ENCODE results near the gene TNK1.

Gene TNK1

DNA sequence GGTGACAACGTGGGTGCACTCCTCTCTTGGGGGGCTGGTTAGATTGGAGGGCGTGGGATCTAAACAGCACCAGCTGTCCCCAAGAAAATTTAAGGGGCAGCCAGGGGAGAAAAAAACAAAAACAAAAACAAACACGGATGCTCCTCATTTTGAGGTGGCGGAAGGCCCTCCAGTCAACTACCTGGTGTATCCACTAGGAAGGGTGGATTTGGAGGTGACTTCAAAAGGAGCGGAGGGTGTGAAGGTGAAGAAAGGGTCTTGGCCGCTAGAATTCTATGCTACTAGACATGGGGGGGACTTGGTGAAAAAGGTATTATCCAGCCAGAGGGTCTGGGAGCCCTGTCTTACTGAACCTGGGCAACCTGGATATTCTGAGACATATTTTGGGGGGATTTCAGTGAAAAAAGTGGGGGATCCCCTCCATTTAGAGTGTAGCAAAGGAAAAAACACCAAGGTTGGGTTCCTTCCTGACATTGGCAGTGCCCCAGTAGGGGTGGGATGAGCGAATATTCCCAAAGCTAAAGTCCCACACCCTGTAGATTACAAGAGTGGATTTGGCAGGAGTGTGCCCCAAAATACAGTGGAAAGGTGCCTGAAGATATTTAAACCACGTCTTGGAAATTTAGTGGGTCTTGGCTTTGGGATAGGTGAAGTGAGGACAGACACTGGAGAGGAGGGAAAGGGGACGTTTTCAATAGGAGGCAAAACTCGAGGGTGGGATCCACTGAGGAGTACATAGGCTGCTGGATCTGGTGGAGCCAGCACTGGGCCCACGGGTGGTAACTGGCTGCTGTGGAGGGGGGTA lies 58.0 kb downstream of the TNK1 start:
- no peak for DNase-seq
- 32% methylated on average over 4 of the region's 11 CpGs for WGBS (ENCODE audit: insufficient coverage)

More for the DNA sequence above, 58.0 kb downstream of the TNK1 start:
- no peak overlapping the region for H3K27ac ChIP-seq (ENCODE audit: insufficient read depth in 1 of 2, low read depth in 1 of 2, low read length in 2 of 2, poor library complexity in 1 of 2, severe bottlenecking in 2 of 2)
- peaks cover 0 to 59% (median 55%) of the 10 kb centered on the region in 4 experiments for H3K4me1 ChIP-seq (ENCODE audit: control extremely low read depth in 1 of 4, control insufficient read depth in 4 of 4, insufficient read depth in 4 of 4, low read length in 3 of 4)
- ChIA-PET CTCF (interaction anchor here (0.6 to 5.6 kb wide), 7 partner anchors 16 to 122 kb away, joined by 3 to 40 read pairs (median 6); partner anchors contain the start of genes POLR2A, TMEM95 and ZBTB4), POLR2A (interaction anchor here (0.7 to 2.8 kb wide), 3 partner anchors 29 to 45 kb away, joined by 3 to 11 read pairs (median 3); partner anchors contain the start of genes POLR2A and ZBTB4)
- peaks cover 0 to 50% (median 17%) of the 10 kb centered on the region in 5 experiments for H3K27me3 ChIP-seq (replicated peaks in 2 of 5; ENCODE audit: control insufficient read depth in 4 of 5, insufficient read depth in 5 of 5, low read length in 4 of 5)
- H3K9me3 ChIP-seq (ENCODE audit: control extremely low read depth in 1 of 5, control insufficient read depth in 4 of 5, insufficient read depth in 2 of 5, low read depth in 1 of 5, low read length in 4 of 5): no peaks in the 10 kb centered on the region
- peak overlapping the region in 5 of 7 experiments; percentile 30 to 95 (median 64) for H3K4me3 ChIP-seq (ENCODE audit: control insufficient read depth in 1 of 7, extremely low read depth in 1 of 7, insufficient read depth in 4 of 7, low read depth in 2 of 7, low read length in 6 of 7)
- no peaks in the 10 kb centered on the region for H3K36me3 ChIP-seq (ENCODE audit: control insufficient read depth in 4 of 4, insufficient read depth in 4 of 4, low read length in 3 of 4)

All from common myeloid progenitor, CD34-positive (primary cell).